HEK293 (cell line): ENCODE results near the gene GRIK2.

ENCODE experiments used
- CTCF ChIA-PET: fragments of 350-600 bp; formaldehyde crosslinking; extraction: SDS; loops from one replicate; lab custom pipeline; 2021; ENCODE audit warnings: antibody characterized with exemption; lab: Yijun Ruan, JAX
- POLR2A ChIA-PET: fragments of 300-600 bp; formaldehyde crosslinking; extraction: SDS; loops from one replicate; lab custom pipeline; 2020; ENCODE audit warnings: antibody characterized with exemption, inconsistent platforms; lab: Yijun Ruan, JAX
- H3K27ac ChIP-seq: fragments of 200-500 bp; sonication (Bioruptor generic); 2 replicates; pipeline ENCODE4 v1.5.1; 2014; ENCODE audit warnings: low read depth, low read length, control low read depth, inconsistent platforms; ENCODE audit errors: extremely low read depth
- H3K36me3 ChIP-seq, 2 experiments: fragments of 200-500 bp in 1 of 2; sonication (Bioruptor generic) in 1 of 2; 1 replicate in 1 of 2; 2 replicates in 1 of 2; pipeline ENCODE4 v1.5.1; 2014 to 2017; ENCODE audit warnings: inconsistent platforms in 2 of 2, low read length in 2 of 2; ENCODE audit not compliant: control insufficient read depth in 2 of 2, insufficient read depth in 1 of 2
- H3K4me1 ChIP-seq: fragments of 200-500 bp; sonication (Bioruptor generic); 2 replicates; pipeline ENCODE4 v1.5.1; 2014; ENCODE audit warnings: mild to moderate bottlenecking, low read length, inconsistent platforms; ENCODE audit not compliant: control insufficient read depth, insufficient read depth
- H3K4me3 ChIP-seq: 2 replicates; pipeline ENCODE4 v1.5.1; 2011; ENCODE audit warnings: low read depth, mild to moderate bottlenecking, control low read depth, low read length, moderate library complexity
- H3K9me3 ChIP-seq: fragments of 200-500 bp; sonication (Bioruptor generic); 2 replicates; pipeline ENCODE4 v1.5.1; 2014; ENCODE audit warnings: low read depth, low read length, inconsistent platforms; ENCODE audit not compliant: control insufficient read depth, insufficient read depth
- GLI4 ChIP-seq: fragments of 450-650 bp; formaldehyde crosslinking; IDR thresholded peaks from 2 replicates; pipeline ENCODE4 v1.5.1; 2016; ENCODE audit warnings: missing biosample characterization, missing genetic modification characterization
- KLF9 ChIP-seq: fragments of 450-650 bp; formaldehyde crosslinking; IDR thresholded peaks from 2 replicates; pipeline ENCODE4 v1.5.1; 2016; ENCODE audit warnings: missing biosample characterization, missing genetic modification characterization, low read depth
- YY1 ChIP-seq: fragments of 450-650 bp; formaldehyde crosslinking; IDR thresholded peaks from 2 replicates; pipeline ENCODE4 v1.5.1; 2018; ENCODE audit warnings: missing biosample characterization, missing genetic modification characterization
- ZEB2 ChIP-seq: fragments of 450-650 bp; formaldehyde crosslinking; IDR thresholded peaks from 2 replicates; pipeline ENCODE4 v1.5.1; 2016; ENCODE audit warnings: missing biosample characterization, missing genetic modification characterization
- ZNF10 ChIP-seq: fragments of 450-650 bp; formaldehyde crosslinking; IDR thresholded peaks from 2 replicates; pipeline ENCODE4 v1.5.1; 2017; ENCODE audit warnings: missing biosample characterization, missing genetic modification characterization
- ZNF132 ChIP-seq: fragments of 450-650 bp; formaldehyde crosslinking; IDR thresholded peaks from 2 replicates; pipeline ENCODE4 v1.5.1; 2017; ENCODE audit warnings: missing biosample characterization, missing genetic modification characterization, borderline replicate concordance
- ZNF175 ChIP-seq: fragments of 450-650 bp; formaldehyde crosslinking; IDR thresholded peaks from 2 replicates; pipeline ENCODE4 v1.5.1; 2016; ENCODE audit warnings: missing biosample characterization, missing genetic modification characterization
- ZNF366 ChIP-seq: fragments of 450-650 bp; formaldehyde crosslinking; conservative IDR thresholded peaks from 2 replicates; pipeline ENCODE4 v1.5.1; 2016; ENCODE audit warnings: missing biosample characterization, missing genetic modification characterization
- ZNF433 ChIP-seq: fragments of 450-650 bp; formaldehyde crosslinking; IDR thresholded peaks from 2 replicates; pipeline ENCODE4 v1.5.1; 2016; ENCODE audit warnings: missing biosample characterization, missing genetic modification characterization, low read depth
- ZNF660 ChIP-seq: fragments of 450-650 bp; IDR thresholded peaks from 2 replicates; pipeline ENCODE4 v1.5.1; 2018; ENCODE audit warnings: missing biosample characterization, mild to moderate bottlenecking, missing genetic modification characterization
- ZNF843 ChIP-seq: fragments of 450-650 bp; formaldehyde crosslinking; IDR thresholded peaks from 2 replicates; pipeline ENCODE4 v1.5.1; 2016; ENCODE audit warnings: missing biosample characterization, missing genetic modification characterization
- TF ChIP-seq, protein P1 (sequence below): fragments of 450-650 bp; formaldehyde crosslinking; IDR thresholded peaks from 2 replicates; pipeline ENCODE4 v1.5.1; 2016; ENCODE audit warnings: missing biosample characterization, missing genetic modification characterization
- TF ChIP-seq, protein P2 (sequence below): fragments of 450-650 bp; formaldehyde crosslinking; IDR thresholded peaks from 2 replicates; pipeline ENCODE4 v1.5.1; 2016; ENCODE audit warnings: missing biosample characterization, missing genetic modification characterization, borderline replicate concordance
- TF ChIP-seq, protein P3 (sequence below): fragments of 450-650 bp; formaldehyde crosslinking; IDR thresholded peaks from 2 replicates; pipeline ENCODE4 v1.5.1; 2016; ENCODE audit warnings: missing biosample characterization, missing genetic modification characterization

Gene GRIK2

DNA sequence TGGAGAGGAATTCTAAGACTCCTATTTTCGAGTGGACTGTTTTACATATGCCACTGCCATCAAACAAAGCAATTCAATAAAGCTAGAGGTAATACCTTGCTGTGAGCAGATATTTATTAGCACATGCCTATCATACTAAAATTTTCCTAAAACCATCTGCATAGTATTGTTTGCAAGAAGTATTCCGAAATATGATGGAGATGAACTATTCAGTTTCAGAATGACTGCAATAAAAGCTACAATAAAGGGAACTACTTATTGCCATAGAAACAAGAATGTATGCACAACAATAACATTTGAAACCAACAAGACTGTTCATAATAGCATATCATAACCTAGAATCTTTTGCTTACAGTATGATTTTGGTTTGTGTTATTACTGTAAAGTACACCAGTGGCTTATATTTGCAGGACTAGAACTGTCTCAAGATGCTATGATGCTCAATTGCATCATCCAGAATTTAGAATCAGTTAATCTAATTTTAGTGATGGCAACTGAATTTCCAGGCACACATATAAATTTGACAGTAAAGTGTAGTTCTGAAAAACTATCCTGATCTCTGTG, 144.3 kb downstream of the GRIK2 start (continued):
- TF ChIP-seq, protein P1, sequence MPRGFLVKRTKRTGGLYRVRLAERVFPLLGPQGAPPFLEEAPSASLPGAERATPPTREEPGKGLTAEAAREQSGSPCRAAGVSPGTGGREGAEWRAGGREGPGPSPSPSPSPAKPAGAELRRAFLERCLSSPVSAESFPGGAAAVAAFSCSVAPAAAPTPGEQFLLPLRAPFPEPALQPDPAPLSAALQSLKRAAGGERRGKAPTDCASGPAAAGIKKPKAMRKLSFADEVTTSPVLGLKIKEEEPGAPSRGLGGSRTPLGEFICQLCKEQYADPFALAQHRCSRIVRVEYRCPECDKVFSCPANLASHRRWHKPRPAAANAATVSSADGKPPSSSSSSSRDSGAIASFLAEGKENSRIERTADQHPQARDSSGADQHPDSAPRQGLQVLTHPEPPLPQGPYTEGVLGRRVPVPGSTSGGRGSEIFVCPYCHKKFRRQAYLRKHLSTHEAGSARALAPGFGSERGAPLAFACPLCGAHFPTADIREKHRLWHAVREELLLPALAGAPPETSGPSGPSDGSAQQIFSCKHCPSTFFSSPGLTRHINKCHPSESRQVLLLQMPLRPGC (tag by site-specific recombination), result no peak
- TF ChIP-seq ZNF10 (tag by site-specific recombination) (no peak), ZEB2 (tag by site-specific recombination) (no peak), ZNF175 (no peak)

DNA sequence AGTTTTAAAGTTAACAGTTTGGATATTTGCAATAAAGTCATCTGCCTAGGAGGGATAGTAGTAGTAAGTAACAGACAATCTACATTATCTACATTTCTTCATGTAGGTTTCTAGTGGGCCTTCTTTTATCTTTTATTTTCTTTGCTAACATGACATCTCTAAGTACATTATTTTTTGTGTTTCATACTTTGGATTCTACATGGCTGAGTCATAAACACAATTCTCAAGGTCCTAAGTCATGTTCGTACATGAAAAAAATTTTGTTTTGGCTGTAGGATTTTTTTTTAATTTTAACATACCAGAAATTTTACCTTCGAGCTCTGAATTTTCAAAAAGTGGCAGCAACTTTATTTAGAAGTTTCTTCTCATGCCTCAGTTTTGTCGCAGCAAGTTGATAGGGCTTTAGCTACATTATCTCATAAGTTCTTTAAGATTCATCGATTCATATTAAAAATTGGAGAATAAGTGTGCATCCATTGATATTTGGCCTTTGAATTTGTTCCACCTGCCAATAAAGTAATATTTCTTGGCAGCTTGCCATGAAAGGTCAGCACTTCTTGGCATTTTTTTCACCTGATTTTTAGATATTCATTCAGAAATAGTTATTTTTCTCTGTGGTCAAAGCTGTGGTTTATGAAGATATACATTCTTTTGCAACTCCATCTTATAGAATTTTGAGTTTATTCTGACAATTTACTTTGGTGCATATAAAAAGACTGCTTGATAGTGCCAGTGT, 146.2 kb downstream of the GRIK2 start:
- CTCF ChIA-PET, result interaction anchor here (0.6 kb wide), 1 partner anchor 75 kb away, joined by 3 read pairs; no protein-coding TSS in a partner anchor

DNA sequence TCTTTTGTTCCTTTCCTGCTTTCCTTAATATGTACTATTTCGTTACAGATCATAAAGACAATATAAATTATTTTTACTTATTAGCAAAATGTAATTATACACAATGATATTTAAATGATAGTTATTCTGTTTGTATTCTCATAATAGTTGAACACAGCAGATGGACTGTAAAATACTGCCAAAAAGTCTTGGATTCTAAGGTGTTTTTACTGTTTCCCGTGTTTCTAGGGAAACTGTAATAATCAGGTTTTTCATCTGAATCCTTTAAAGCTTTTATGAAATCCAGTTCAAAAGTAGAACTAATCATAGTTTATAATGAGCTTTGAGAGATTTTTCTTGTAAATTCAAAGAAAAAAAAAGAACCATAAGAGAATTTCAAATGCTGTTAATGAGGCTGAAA, 148.4 kb downstream of the GRIK2 start:
- Histone ChIP-seq H3K4me3 (no peak overlapping the region), H3K4me1 (no peaks in the 10 kb centered on the region), H3K27ac (no peak overlapping the region), H3K9me3 (no peaks in the 10 kb centered on the region), H3K36me3 (no peaks in the 10 kb centered on the region)
- POLR2A ChIA-PET, result no interaction called here
- TF ChIP-seq ZNF132 (no peak), ZNF433 (tag by site-specific recombination) (no peak), ZNF366 (tag by site-specific recombination) (no peak), ZNF843 (no peak), KLF9 (tag by site-specific recombination) (no peak), YY1 (tag by site-specific recombination) (no peak)
- TF ChIP-seq, protein P2, sequence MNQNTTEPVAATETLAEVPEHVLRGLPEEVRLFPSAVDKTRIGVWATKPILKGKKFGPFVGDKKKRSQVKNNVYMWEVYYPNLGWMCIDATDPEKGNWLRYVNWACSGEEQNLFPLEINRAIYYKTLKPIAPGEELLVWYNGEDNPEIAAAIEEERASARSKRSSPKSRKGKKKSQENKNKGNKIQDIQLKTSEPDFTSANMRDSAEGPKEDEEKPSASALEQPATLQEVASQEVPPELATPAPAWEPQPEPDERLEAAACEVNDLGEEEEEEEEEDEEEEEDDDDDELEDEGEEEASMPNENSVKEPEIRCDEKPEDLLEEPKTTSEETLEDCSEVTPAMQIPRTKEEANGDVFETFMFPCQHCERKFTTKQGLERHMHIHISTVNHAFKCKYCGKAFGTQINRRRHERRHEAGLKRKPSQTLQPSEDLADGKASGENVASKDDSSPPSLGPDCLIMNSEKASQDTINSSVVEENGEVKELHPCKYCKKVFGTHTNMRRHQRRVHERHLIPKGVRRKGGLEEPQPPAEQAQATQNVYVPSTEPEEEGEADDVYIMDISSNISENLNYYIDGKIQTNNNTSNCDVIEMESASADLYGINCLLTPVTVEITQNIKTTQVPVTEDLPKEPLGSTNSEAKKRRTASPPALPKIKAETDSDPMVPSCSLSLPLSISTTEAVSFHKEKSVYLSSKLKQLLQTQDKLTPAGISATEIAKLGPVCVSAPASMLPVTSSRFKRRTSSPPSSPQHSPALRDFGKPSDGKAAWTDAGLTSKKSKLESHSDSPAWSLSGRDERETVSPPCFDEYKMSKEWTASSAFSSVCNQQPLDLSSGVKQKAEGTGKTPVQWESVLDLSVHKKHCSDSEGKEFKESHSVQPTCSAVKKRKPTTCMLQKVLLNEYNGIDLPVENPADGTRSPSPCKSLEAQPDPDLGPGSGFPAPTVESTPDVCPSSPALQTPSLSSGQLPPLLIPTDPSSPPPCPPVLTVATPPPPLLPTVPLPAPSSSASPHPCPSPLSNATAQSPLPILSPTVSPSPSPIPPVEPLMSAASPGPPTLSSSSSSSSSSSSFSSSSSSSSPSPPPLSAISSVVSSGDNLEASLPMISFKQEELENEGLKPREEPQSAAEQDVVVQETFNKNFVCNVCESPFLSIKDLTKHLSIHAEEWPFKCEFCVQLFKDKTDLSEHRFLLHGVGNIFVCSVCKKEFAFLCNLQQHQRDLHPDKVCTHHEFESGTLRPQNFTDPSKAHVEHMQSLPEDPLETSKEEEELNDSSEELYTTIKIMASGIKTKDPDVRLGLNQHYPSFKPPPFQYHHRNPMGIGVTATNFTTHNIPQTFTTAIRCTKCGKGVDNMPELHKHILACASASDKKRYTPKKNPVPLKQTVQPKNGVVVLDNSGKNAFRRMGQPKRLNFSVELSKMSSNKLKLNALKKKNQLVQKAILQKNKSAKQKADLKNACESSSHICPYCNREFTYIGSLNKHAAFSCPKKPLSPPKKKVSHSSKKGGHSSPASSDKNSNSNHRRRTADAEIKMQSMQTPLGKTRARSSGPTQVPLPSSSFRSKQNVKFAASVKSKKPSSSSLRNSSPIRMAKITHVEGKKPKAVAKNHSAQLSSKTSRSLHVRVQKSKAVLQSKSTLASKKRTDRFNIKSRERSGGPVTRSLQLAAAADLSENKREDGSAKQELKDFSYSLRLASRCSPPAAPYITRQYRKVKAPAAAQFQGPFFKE (tag by site-specific recombination), result no peak
- TF ChIP-seq, protein P3, sequence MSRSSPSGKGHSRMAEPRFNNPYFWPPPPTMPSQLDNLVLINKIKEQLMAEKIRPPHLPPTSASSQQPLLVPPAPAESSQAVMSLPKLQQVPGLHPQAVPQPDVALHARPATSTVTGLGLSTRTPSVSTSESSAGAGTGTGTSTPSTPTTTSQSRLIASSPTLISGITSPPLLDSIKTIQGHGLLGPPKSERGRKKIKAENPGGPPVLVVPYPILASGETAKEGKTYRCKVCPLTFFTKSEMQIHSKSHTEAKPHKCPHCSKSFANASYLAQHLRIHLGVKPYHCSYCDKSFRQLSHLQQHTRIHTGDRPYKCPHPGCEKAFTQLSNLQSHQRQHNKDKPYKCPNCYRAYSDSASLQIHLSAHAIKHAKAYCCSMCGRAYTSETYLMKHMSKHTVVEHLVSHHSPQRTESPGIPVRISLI (tag by site-specific recombination), result no peak
- CTCF ChIA-PET, result interaction anchor here (0.7 kb wide), 1 partner anchor 209 kb away, joined by 3 read pairs; no protein-coding TSS in a partner anchor

More for the DNA sequence above, 146.2 kb downstream of the GRIK2 start:
- TF ChIP-seq ZNF660 (tag by site-specific recombination) (no peak), GLI4 (no peak)
- H3K36me3 ChIP-seq, result no peaks in the 10 kb centered on the region
- no peak overlapping the region for H3K4me3 ChIP-seq
- H3K9me3 ChIP-seq, result no peaks in the 10 kb centered on the region
- POLR2A ChIA-PET, result interaction anchor here (0.6 kb wide), 1 partner anchor 15 kb away, joined by 4 read pairs; no protein-coding TSS in a partner anchor
- H3K27ac ChIP-seq, result no peak overlapping the region
- no peaks in the 10 kb centered on the region for H3K4me1 ChIP-seq
